Head of caudate nucleus (tissue), 42 donors: ENCODE measurements around the gene CRIM1.

ENCODE experiments used
- DNase-seq, 42 donors: peaks; one replicate each; pipeline versions ENCODE4 v3.0.0 to v3.0.0-alpha.2; 2020 to 2021; ENCODE audit warnings: mixed read lengths in 7 of 42
- intact Hi-C: fragments of 100-400 bp; cut with DNase I; formaldehyde crosslinking; loops from one replicate; pipeline ENCODE4 v1.15.0; 2022

CRIM1 gene

GRCh38 chr2:36389091-36389564, 33.5 kb downstream of the CRIM1 start:
- intact Hi-C loops, result no loop called here
- DNase-seq, result no peak

- intact Hi-C loops, result no loop called here
- DNase-seq, result no peak
Observed at GRCh38 chr2:36389577-36389976, 34.0 kb downstream of the CRIM1 start.

- no peak for DNase-seq
- intact Hi-C loops, result no loop called here
Observed at GRCh38 chr2:36392571-36393255, 37.1 kb downstream of the CRIM1 start.

- intact Hi-C loops, result no loop called here
- no peak for DNase-seq
Observed at GRCh38 chr2:36393738-36394256, 38.2 kb downstream of the CRIM1 start.

GRCh38 chr2:36394804-36395203, 39.2 kb downstream of the CRIM1 start:
- intact Hi-C loops, result no loop called here
- DNase-seq, result no peak

GRCh38 chr2:36395866-36396265, 40.3 kb downstream of the CRIM1 start:
- no peak for DNase-seq
- intact Hi-C loops, result no loop called here

- DNase-seq, result no peak
- intact Hi-C loops, result no loop called here
Observed at GRCh38 chr2:36396878-36397539, 41.4 kb downstream of the CRIM1 start.

- intact Hi-C loops, result no loop called here
- no peak for DNase-seq
Observed at GRCh38 chr2:36397728-36398413, 42.3 kb downstream of the CRIM1 start.

- intact Hi-C loops, result no loop called here
- DNase-seq, result no peak
Observed at GRCh38 chr2:36399050-36399449, 43.5 kb downstream of the CRIM1 start.

- DNase-seq, result no peak
- intact Hi-C loops, result no loop called here
Observed at GRCh38 chr2:36403675-36404230, 48.2 kb downstream of the CRIM1 start.

GRCh38 chr2:36404318-36404717, 48.7 kb downstream of the CRIM1 start:
- DNase-seq, result no peak
- intact Hi-C loops, result no loop called here

GRCh38 chr2:36404754-36405153, 49.2 kb downstream of the CRIM1 start:
- DNase-seq, result no peak
- intact Hi-C loops, result no loop called here

- intact Hi-C loops, result no loop called here
- DNase-seq, result no peak
Observed at GRCh38 chr2:36405183-36405582, 49.6 kb downstream of the CRIM1 start.

GRCh38 chr2:36406296-36406695, 50.7 kb downstream of the CRIM1 start:
- intact Hi-C loops, result no loop called here
- DNase-seq, result no peak

- intact Hi-C loops, result no loop called here
- DNase-seq, result no peak
Observed at GRCh38 chr2:36407413-36407812, 51.8 kb downstream of the CRIM1 start.

GRCh38 chr2:36408198-36408703, 52.7 kb downstream of the CRIM1 start:
- intact Hi-C loops, result no loop called here
- peak in 3 of 42 donors; percentile 8 to 27 (median 11) for DNase-seq

- DNase-seq, result no peak
- intact Hi-C loops, result no loop called here
Observed at GRCh38 chr2:36409335-36409734, 53.8 kb downstream of the CRIM1 start.

GRCh38 chr2:36409935-36410334, 54.4 kb downstream of the CRIM1 start:
- intact Hi-C loops, result no loop called here
- DNase-seq, result no peak

- intact Hi-C loops, result no loop called here
- no peak for DNase-seq
Observed at GRCh38 chr2:36410681-36411080, 55.1 kb downstream of the CRIM1 start.
